Stimulated activated naive CD4-positive, alpha-beta T cell treated with Interleukin-2 at 50 U/mL for 16 hours (primary cell): ENCODE results near the gene CAP2.

Experiments used
- DNase-seq: peaks from one replicate; lab custom pipeline; 2025; lab: John Stamatoyannopoulos, UW

Gene CAP2

GRCh38 chr6:17474289-17474688, 80.9 kb downstream of the CAP2 start:
- DNase-seq = no peak

GRCh38 chr6:17475606-17476244, 82.3 kb downstream of the CAP2 start:
- no peak for DNase-seq

- no peak for DNase-seq
These were observed 83.1 kb downstream of the CAP2 start for GRCh38 chr6:17476511-17476910.

- no peak for DNase-seq
These were observed 84.0 kb downstream of the CAP2 start for GRCh38 chr6:17477356-17477755.

GRCh38 chr6:17478223-17478907, 85.0 kb downstream of the CAP2 start:
- no peak for DNase-seq

- no peak for DNase-seq
These were observed 85.6 kb downstream of the CAP2 start for GRCh38 chr6:17478946-17479345.

GRCh38 chr6:17480476-17480875, 87.1 kb downstream of the CAP2 start:
- DNase-seq = no peak

- DNase-seq = no peak
These were observed 89.3 kb downstream of the CAP2 start for GRCh38 chr6:17482711-17483110.

- DNase-seq = no peak
These were observed 90.1 kb downstream of the CAP2 start for GRCh38 chr6:17483391-17484016.

GRCh38 chr6:17484201-17484849, 90.9 kb downstream of the CAP2 start:
- DNase-seq = no peak

- DNase-seq = no peak
These were observed 91.8 kb downstream of the CAP2 start for GRCh38 chr6:17485181-17485580.

- DNase-seq = no peak
These were observed 92.6 kb downstream of the CAP2 start for GRCh38 chr6:17485946-17486345.

- DNase-seq = no peak
These were observed 93.3 kb downstream of the CAP2 start for GRCh38 chr6:17486680-17487079.

- DNase-seq = no peak
These were observed 97.3 kb downstream of the CAP2 start for GRCh38 chr6:17490724-17491123.

GRCh38 chr6:17491416-17492142, 98.2 kb downstream of the CAP2 start:
- DNase-seq = no peak

GRCh38 chr6:17492350-17492749, 99.0 kb downstream of the CAP2 start:
- DNase-seq = no peak

GRCh38 chr6:17493286-17493685, 99.9 kb downstream of the CAP2 start:
- DNase-seq = no peak

- DNase-seq = no peak
These were observed 100.8 kb downstream of the CAP2 start for GRCh38 chr6:17494177-17494576.

GRCh38 chr6:17494919-17495318, 101.5 kb downstream of the CAP2 start:
- no peak for DNase-seq

- DNase-seq = no peak
These were observed 104.2 kb downstream of the CAP2 start for GRCh38 chr6:17497535-17498095.

GRCh38 chr6:17501442-17501841, 108.0 kb downstream of the CAP2 start:
- no peak for DNase-seq
